K562 (cell line): Measurements from ENCODE around the gene OR9Q2. TPM values are rescaled to one million over a fixed set of nuclear protein-coding genes. Genes with fewer than 3 reads are reported as not detected.
A peak's percentile ranks its signal among the peaks of the same experiment; 100 is the strongest.

ENCODE experiments used
- ATF4 ChIP-seq: fragments of 450-650 bp; formaldehyde crosslinking; IDR thresholded peaks from 2 replicates; pipeline ENCODE4 v1.4.0; 2022; ENCODE audit warnings: mild to moderate bottlenecking, moderate library complexity
- CBX1 ChIP-seq: sonication (generic); IDR thresholded peaks from 2 replicates; pipeline ENCODE4 v1.6.1; 2016; ENCODE audit warnings: antibody characterized with exemption, low read depth, mild to moderate bottlenecking
- CHD4 ChIP-seq: fragments of 200-600 bp; sonication (generic); IDR thresholded peaks from 3 replicates; pipeline ENCODE4 v1.6.1; 2012; ENCODE audit warnings: low read depth, mild to moderate bottlenecking, mixed read lengths, low read length, inconsistent platforms; ENCODE audit not compliant: insufficient read depth, insufficient replicate concordance, poor library complexity, severe bottlenecking
- ETV6 ChIP-seq, 3 experiments: fragments of 150-350 bp in 1 of 3; sonication (generic) in 1 of 3; formaldehyde crosslinking in 1 of 3; IDR thresholded peaks; 2 replicates each; pipeline versions ENCODE4 v1.6.1 to v1.8.0; 2014 to 2022; ENCODE audit warnings: borderline replicate concordance in 2 of 3, low read depth in 2 of 3, antibody characterized with exemption in 1 of 3, low read length in 1 of 3, mild to moderate bottlenecking in 1 of 3, missing genetic modification reagents in 1 of 3
- HDAC3 ChIP-seq: fragments of 450-650 bp; IDR thresholded peaks from 2 replicates; pipeline ENCODE4 v1.6.1; 2018; ENCODE audit warnings: borderline replicate concordance, mild to moderate bottlenecking, moderate library complexity; ENCODE audit not compliant: partially characterized antibody
- HNRNPL ChIP-seq: fragments of 200-400 bp; formaldehyde crosslinking; IDR thresholded peaks from 2 replicates; pipeline ENCODE4 v1.6.1; 2017; ENCODE audit warnings: low read depth, mild to moderate bottlenecking, low read length
- LEF1 ChIP-seq: fragments of 450-650 bp; IDR thresholded peaks from 2 replicates; pipeline ENCODE4 v1.6.1; 2016; ENCODE audit warnings: mild to moderate bottlenecking
- MAFG ChIP-seq: fragments of 450-650 bp; conservative IDR thresholded peaks from 2 replicates; pipeline ENCODE4 v1.6.1; 2016; ENCODE audit warnings: missing genetic modification characterization, missing compliant biosample characterization
- MAFK ChIP-seq: IDR thresholded peaks from 2 replicates; pipeline ENCODE4 v1.6.1; 2011; ENCODE audit warnings: low read length, improper control_type of control experiment
- MXI1 ChIP-seq: IDR thresholded peaks from 2 replicates; pipeline ENCODE4 v1.6.1; 2011; ENCODE audit warnings: low read depth, mild to moderate bottlenecking, improper control_type of control experiment, low read length
- NCOA4 ChIP-seq: fragments of 450-650 bp; IDR thresholded peaks from 2 replicates; pipeline ENCODE4 v1.6.1; 2018; ENCODE audit warnings: mild to moderate bottlenecking; ENCODE audit not compliant: partially characterized antibody
- NFE2L1 ChIP-seq: fragments of 450-650 bp; IDR thresholded peaks from 2 replicates; pipeline ENCODE4 v1.6.1; 2016; ENCODE audit warnings: missing genetic modification characterization, low read depth, mild to moderate bottlenecking, missing compliant biosample characterization, moderate library complexity, borderline replicate concordance
- NFRKB ChIP-seq: fragments of 450-650 bp; IDR thresholded peaks from 2 replicates; pipeline ENCODE4 v1.6.1; 2016; ENCODE audit warnings: low read depth
- PCBP2 ChIP-seq: fragments of 200-400 bp; formaldehyde crosslinking; IDR thresholded peaks from 2 replicates; pipeline ENCODE4 v1.6.1; 2018; ENCODE audit warnings: low read length, low read depth, mild to moderate bottlenecking, moderate library complexity; ENCODE audit not compliant: poor library complexity, severe bottlenecking
- POLR2A ChIP-seq: fragments of 450-650 bp; conservative IDR thresholded peaks from 2 replicates; pipeline ENCODE4 v1.6.1; 2016
- RB1 ChIP-seq: fragments of 450-650 bp; IDR thresholded peaks from 2 replicates; pipeline ENCODE4 v1.6.1; 2017; ENCODE audit warnings: low read depth, mild to moderate bottlenecking
- SETDB1 ChIP-seq: IDR thresholded peaks from one replicate; pipeline ENCODE4 v1.6.1; 2012; ENCODE audit warnings: low read length, control low read depth, inconsistent platforms
- SRSF9 ChIP-seq: fragments of 200-400 bp; formaldehyde crosslinking; IDR thresholded peaks from 2 replicates; pipeline ENCODE4 v1.6.1; 2017; ENCODE audit warnings: low read depth, low read length, borderline replicate concordance
- TBP ChIP-seq: optimal IDR thresholded peaks from 2 replicates; pipeline ENCODE3; 2011; ENCODE audit warnings: low read depth, low read length, improper control_type of control experiment
- TCFL5 ChIP-seq: fragments of 250-450 bp; sonication (Bioruptor Pico); conservative IDR thresholded peaks from 2 replicates; pipeline ENCODE4 v1.6.1; 2021; ENCODE audit warnings: mild to moderate bottlenecking, moderate library complexity, matching md5 sums
- ZBTB11 ChIP-seq, 3 experiments: fragments of 200-800 bp in 1 of 3; fragments of 250-450 bp in 1 of 3; fragments of 450-650 bp in 1 of 3; sonication (Bioruptor Pico) in 1 of 3; sonication (Bioruptor generic) in 1 of 3; formaldehyde crosslinking in 1 of 3; IDR thresholded peaks; 2 replicates each; pipeline versions ENCODE4 v1.6.1 to v1.8.0; 2016 to 2022; ENCODE audit warnings: mild to moderate bottlenecking in 2 of 3, missing genetic modification characterization in 2 of 3, missing compliant biosample characterization in 1 of 3, moderate library complexity in 1 of 3
- ZFPM2 ChIP-seq: fragments of 250-450 bp; sonication (Bioruptor Pico); IDR thresholded peaks from 2 replicates; pipeline ENCODE4 v1.5.1; 2022; ENCODE audit warnings: mild to moderate bottlenecking
- ZNF316 ChIP-seq: fragments of 450-650 bp; IDR thresholded peaks from 2 replicates; pipeline ENCODE4 v1.6.1; 2016
- polyA plus RNA-seq, 8 experiments: library from polyadenylated mRNA; depleted of rRNA in 4 of 8; stranded (reverse) in 5 of 8; unstranded in 3 of 8; fragments of >200 nt; fragmentation: Nextera tagmentation in 2 of 8; fragmentation: Illumina TruSeq in 1 of 8; extraction: Ambion mirVana in 2 of 8; extraction: Trizol in 1 of 8; gene quantifications; 2 replicates each; pipeline versions ENCODE4 v1.2.1 to v1.2.3, GENCODE V29; 2011 to 2014; ENCODE audit warnings: inconsistent platforms in 1 of 8, missing spikeins in 1 of 8
- total RNA-seq, 7 experiments: library from RNA; depleted of rRNA in 6 of 7; stranded (reverse); fragments of >200 nt in 6 of 7; fragmentation: Illumina TruSeq in 2 of 7; extraction: Trizol in 2 of 7; gene quantifications; 2 replicates each; pipeline versions ENCODE4 v1.2.1 to v1.2.3, GENCODE V29; 2011 to 2021; ENCODE audit warnings: low replicate concordance in 1 of 7
- TF ChIP-seq, protein P1 (sequence below): fragments of 250-450 bp; sonication (Bioruptor Pico); IDR thresholded peaks from 2 replicates; pipeline ENCODE4 v1.4.0; 2020; ENCODE audit warnings: mild to moderate bottlenecking

Gene OR9Q2
- total and polyA plus RNA-seq, 9 of the 15 experiments (the other 6 are each of a cell fraction or from before 2014, with no cell fraction given) = not detected

GRCh38 chr11:58195939-58196338, 7.1 kb downstream of the OR9Q2 start (continued):
- TF ChIP-seq ZBTB11 (CRISPR knock-in tag; IDR thresholded peaks at IDR 0.05) = no peak
- TF ChIP-seq NCOA4 = no peak
- no peak for TF ChIP-seq LEF1
- TF ChIP-seq POLR2A = no peak
- no peak for TF ChIP-seq TBP
- no peak for TF ChIP-seq ETV6 (IDR thresholded peaks at IDR 0.05; ENCODE audit: borderline replicate concordance in 1 of 2, low read depth in 2 of 2, low read length in 1 of 2)
- no peak for TF ChIP-seq ETV6 (CRISPR knock-in tag; IDR thresholded peaks at IDR 0.05; ENCODE audit: borderline replicate concordance)
- no peak for TF ChIP-seq CBX1
- TF ChIP-seq MXI1 = no peak
- TF ChIP-seq SETDB1 = no peak
- TF ChIP-seq HDAC3 = no peak
- no peak for TF ChIP-seq TCFL5 (CRISPR knock-in tag)
- TF ChIP-seq MAFG = peak; percentile 55; the same call in 1 of the 2 replicates
- TF ChIP-seq ATF4 = no peak
- TF ChIP-seq RB1 = no peak
- TF ChIP-seq, protein P1, sequence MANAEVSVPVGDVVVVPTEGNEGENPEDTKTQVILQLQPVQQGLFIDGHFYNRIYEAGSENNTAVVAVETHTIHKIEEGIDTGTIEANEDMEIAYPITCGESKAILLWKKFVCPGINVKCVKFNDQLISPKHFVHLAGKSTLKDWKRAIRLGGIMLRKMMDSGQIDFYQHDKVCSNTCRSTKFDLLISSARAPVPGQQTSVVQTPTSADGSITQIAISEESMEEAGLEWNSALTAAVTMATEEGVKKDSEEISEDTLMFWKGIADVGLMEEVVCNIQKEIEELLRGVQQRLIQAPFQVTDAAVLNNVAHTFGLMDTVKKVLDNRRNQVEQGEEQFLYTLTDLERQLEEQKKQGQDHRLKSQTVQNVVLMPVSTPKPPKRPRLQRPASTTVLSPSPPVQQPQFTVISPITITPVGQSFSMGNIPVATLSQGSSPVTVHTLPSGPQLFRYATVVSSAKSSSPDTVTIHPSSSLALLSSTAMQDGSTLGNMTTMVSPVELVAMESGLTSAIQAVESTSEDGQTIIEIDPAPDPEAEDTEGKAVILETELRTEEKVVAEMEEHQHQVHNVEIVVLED (CRISPR knock-in tag) = no peak
- TF ChIP-seq SRSF9 = no peak
- no peak for TF ChIP-seq ZFPM2 (CRISPR knock-in tag)
- peak; percentile 35; the same call in 1 of the 2 replicates for TF ChIP-seq MAFK
- TF ChIP-seq CHD4 = no peak
- TF ChIP-seq ZNF316 = peak; percentile 48; the same call in 1 of the 2 replicates
- no peak for TF ChIP-seq HNRNPL
- TF ChIP-seq NFE2L1 (tag) = peak; percentile 31; the same call in 1 of the 2 replicates
- no peak for TF ChIP-seq NFRKB
- TF ChIP-seq PCBP2 = no peak
